SHP77 treated with DMSO at 0.1 percent for 48 hours (cell line): ENCODE measurements around the gene TAF11L4.
"Not testable (repeated sequence)": the region's sequence is repeated elsewhere in the genome, so short reads cannot be mapped to it uniquely, and the experiment has no call there.

ENCODE experiments used
- DNase-seq: peaks from one replicate; lab custom pipeline; 2025; lab: John Stamatoyannopoulos, UW

The TAF11L4 gene

GRCh38 chr5:17521501-17521900, at the start of gene TAF11L4:
Gene TAF11L4 (plus strand): TSS chr5:17521801.
- DNase-seq, result not testable (repeated sequence)

- DNase-seq, result not testable (repeated sequence)
Measured at GRCh38 chr5:17475064-17475463, 46.5 kb upstream of the TAF11L4 start.

- DNase-seq, result no peak
Measured at GRCh38 chr5:17477043-17477442, 44.6 kb upstream of the TAF11L4 start.

DNA sequence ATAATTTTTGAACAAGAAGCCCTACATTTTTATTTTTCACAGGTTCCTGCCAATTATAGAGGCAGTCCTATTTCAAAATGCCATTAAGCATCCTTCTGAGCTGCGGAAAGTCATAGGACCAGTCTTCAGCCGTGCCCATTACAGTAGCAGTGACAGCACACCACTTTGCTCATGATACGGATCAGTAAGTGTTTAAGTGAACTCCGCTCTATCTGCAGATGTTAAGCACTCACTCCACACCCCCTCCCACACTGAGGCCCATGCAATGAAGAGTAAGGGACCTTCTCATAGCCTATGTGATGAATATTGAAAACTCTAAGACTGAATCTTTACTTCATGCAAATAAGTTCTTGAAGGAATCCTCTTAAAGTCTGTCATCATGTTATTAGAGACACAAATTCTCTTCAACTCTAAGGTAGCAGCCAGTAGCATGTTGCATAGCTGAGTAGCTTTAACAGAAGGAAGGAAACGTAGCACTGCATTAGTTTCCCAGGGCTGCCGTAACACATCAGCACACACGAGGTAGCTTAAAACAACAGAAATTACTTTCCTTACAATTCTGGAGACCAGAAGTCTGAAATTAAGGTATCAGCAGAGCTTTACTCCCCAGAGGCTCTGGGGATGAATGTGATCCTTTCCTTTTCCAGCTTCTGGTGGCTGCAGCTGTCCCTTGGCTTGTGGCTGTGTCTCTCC, 43.9 kb upstream of the TAF11L4 start:
- no peak for DNase-seq

DNA sequence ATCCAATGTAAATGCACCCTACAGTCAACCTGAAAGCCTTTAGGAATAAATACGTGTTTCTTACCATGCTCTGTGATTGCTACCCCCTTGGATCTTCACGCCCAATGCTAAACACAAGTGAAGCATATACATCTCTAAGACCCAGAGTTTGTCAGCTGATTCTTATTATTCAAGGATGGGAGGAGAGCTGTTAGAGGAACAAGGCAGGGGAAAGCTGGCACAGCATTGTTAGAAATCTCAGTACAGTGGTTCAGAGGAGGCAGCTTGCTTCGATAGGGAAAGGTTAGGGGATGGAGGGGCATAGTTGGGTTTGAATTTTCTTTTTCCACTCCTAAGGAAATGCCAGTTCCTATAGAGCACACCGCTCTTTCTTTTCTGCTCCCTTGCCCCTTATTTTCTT, 40.2 kb upstream of the TAF11L4 start:
- DNase-seq, result no peak

- no peak for DNase-seq
Measured at GRCh38 chr5:17482790-17483189, 38.8 kb upstream of the TAF11L4 start.

DNA sequence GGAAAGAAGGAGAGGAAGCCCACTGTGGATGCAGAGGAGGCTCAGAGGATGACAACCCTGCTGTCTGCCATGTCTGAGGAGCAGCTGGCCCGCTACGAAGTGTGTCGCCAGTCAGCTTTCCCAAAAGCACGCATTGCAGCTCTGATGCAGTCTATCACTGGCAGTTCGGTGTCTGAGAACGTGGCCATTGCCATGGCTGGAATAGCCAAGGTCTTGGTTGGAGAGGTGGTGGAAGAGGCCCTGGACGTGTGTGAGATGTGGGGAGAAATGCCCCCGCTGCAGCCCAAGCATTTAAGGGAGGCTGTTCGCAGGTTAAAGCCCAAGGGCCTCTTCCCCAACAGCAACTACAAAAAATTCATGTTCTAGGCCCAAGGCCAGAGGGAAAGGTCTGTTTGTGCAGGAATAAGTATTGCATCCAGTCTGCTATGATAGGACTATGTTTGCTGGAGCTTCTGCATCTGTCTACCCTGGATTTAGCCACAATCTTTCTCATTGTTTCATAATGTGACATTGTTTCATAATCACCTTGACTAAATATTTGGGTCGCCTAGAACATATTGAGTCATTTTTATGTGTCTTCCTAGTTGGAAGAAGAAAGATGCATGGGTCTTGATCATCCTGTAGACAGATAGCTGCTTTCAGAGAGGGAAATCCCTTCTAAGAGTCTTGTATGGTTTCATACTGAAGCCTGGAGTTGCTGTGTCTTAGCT, 35.0 kb upstream of the TAF11L4 start:
- DNase-seq, result not testable (repeated sequence)

- DNase-seq, result no peak
Measured at GRCh38 chr5:17487174-17487512, 34.5 kb upstream of the TAF11L4 start.

DNA sequence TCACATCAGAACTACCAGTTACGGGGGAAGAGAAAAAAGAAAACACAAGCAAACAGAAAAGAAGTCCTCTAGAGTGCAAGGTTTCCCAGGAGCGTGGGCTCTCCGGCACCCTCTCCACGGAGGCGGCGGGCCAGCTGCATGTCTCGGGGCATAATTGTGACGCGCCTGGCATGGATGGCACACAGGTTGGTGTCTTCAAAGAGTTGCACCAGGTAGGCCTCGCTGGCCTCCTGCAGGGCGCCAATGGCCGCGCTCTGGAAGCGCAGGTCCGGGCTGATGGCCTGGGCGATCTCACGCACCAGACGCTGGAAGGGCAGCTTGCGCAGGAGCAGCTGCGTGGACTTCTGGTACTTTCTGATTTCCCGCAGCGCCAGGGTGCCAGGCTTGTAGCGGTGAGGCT, 30.3 kb upstream of the TAF11L4 start:
- not testable (repeated sequence) for DNase-seq

DNA sequence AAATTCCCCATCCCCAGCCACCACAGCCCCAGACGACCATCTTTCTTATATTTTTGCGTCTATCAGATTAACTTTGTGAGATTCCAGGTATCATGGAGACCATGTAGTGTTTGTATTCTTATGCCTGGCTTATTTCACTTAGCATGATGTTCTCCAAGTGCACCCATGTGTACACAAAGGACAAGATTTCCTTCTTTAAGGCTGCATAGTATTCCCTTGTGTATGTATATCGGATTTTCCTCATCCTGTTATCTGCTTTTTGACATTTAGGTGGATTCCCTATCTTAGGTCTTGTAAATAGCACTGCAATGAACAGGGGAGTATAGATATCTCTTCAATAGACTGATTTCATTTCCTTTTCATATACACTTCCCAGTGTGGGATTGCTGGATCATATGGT, 28.8 kb upstream of the TAF11L4 start:
- no peak for DNase-seq

DNA sequence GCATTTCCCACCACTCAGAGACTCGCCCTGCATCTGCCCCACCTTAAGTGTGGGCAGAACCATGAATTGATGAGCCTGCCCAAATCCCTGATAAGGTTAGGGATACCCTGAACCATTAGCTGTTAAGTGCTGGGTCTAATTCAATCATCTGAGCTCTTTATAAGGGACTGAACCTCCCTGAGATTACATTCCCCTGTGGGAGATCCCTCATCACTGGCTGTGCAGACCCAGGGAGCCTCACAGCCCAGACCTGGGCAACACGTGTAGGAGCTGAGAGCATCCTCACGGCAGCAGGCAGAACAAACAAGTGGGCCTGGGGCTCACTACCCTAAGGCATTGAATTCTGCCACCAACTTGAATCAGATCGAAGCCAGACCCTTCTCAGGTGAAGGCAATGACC, 24.2 kb upstream of the TAF11L4 start:
- no peak for DNase-seq

- not testable (repeated sequence) for DNase-seq
Measured at GRCh38 chr5:17497931-17498330, 23.7 kb upstream of the TAF11L4 start, which contains the start of gene TAF11L2. Gene TAF11L2 (plus strand): TSS chr5:17498231.

DNA sequence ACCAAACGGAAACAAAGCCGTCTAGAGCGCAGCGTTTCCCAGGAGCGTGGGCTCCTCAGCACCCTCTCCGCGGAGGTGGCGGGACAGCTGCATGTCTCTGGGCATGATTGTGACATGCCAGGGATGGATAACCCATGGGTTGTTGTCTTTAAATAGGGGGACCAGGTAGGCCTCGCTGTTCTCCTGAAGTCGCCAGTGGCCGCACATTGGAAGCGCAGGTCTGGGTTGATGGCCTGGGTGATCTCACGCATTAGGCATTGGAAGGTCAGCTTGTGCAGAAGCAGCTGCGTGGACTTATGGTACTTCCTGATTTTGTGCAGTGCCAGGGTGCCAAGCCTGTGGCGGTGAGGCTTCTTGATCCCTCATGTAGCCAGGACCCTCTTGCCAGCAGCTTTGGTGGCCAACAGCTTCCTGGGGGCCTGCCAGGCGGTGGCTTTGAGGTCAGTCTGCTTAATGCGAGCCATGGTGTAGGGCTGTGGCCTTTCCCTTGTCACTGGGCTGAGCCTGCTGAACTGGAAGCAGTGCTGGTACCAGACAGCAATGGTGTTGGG, 9.8 kb upstream of the TAF11L4 start:
- no peak for DNase-seq

DNA sequence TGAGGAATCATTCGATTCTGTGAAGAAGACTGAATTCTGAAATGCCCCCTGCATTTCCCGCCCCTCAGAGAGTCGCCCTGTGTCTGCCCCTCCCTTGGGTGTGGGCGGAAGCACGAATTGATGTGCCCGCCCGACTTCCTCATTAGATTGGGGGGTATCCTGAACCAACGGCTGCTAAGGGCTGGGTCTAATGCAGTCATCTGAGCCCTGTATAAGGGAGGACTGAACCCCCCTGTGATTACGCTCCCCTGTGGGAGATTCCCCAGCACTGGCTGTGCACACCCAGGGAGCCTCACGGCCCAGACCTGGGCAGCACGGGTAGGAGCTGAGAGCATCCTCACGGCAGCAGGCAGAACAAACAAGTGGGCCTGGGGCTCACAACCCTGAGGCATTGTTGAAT, 4.1 kb upstream of the TAF11L4 start:
- not testable (repeated sequence) for DNase-seq

- DNase-seq, result not testable (repeated sequence)
Measured at GRCh38 chr5:17518067-17518466, 3.5 kb upstream of the TAF11L4 start, which contains the start of gene TAF11L3. Gene TAF11L3 (plus strand): TSS chr5:17518367.

DNA sequence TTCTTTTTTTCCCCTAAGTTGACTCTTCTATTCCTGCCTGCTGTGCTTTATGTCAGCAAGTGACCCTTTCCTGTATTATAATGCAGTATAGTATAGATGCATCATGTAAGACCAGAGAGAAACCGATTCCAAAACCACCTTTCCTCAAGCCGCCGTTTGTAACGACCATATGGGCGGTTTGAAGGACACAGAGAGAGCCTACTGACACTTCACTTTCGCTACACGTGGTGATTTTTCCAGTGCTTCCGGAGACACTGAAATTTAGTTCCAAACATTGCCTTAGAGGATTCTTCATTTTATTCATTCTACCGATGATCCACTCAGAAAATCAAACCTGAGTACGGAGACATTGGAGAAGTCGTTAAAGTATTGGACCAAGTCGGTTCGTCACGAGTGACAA, 2.1 kb upstream of the TAF11L4 start:
- DNase-seq, result not testable (repeated sequence)

DNA sequence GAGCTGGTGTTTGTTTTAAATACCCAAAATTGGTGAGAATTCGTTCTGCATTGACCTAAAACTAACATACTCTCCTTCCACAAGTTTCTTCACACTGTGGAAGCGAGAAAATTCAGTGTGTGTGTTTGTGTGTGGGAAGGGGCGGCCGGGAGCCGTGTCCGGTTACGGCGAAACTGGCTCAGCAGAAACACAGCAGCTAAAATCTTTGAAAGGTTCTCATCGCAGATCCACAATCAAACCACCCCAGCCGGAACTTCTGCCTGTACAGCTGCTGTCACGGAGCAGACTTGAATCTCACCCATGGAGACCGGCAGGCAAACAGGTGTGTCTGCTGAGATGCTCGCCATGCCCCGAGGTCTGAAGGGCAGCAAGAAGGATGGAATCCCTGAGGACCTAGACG, 3.3 kb downstream of the TAF11L4 start, which contains the start of gene TAF11L5:
Gene TAF11L5 (plus strand): TSS at position 301 of the 400 bp plus-strand sequence.
- not testable (repeated sequence) for DNase-seq

GRCh38 chr5:17526504-17526903, 4.9 kb downstream of the TAF11L4 start:
- DNase-seq, result not testable (repeated sequence)

DNA sequence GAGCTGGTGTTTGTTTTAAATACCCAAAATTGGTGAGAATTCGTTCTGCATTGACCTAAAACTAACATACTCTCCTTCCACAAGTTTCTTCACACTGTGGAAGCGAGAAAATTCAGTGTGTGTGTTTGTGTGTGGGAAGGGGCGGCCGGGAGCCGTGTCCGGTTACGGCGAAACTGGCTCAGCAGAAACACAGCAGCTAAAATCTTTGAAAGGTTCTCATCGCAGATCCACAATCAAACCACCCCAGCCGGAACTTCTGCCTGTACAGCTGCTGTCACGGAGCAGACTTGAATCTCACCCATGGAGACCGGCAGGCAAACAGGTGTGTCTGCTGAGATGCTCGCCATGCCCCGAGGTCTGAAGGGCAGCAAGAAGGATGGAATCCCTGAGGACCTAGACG, 6.8 kb downstream of the TAF11L4 start, which contains the start of gene TAF11L6:
Gene TAF11L6 (plus strand): TSS at position 301 of the 400 bp plus-strand sequence.
- not testable (repeated sequence) for DNase-seq
